SKM-1 treated with dmso at 0.1 percent for 144 hours (cell line): ENCODE results near the gene NLRP6.

Experiments used
- DNase-seq: peaks from one replicate; lab custom pipeline; 2025; ENCODE audit not compliant: unreplicated experiment; lab: John Stamatoyannopoulos, UW

Gene NLRP6

GRCh38 chr11:292211-293121 lies 14.3 kb downstream of the NLRP6 start:
- DNase-seq, result no peak

- DNase-seq, result no peak
These were observed 15.2 kb downstream of the NLRP6 start for GRCh38 chr11:293271-293851.

- DNase-seq, result no peak
These were observed 15.8 kb downstream of the NLRP6 start for GRCh38 chr11:293852-294661.

GRCh38 chr11:294780-295179 lies 16.6 kb downstream of the NLRP6 start:
- no peak for DNase-seq

- DNase-seq, result no peak
These were observed 17.4 kb downstream of the NLRP6 start for GRCh38 chr11:295351-296170.

GRCh38 chr11:296171-297050 lies 18.2 kb downstream of the NLRP6 start:
- no peak for DNase-seq

- DNase-seq, result no peak
These were observed 18.9 kb downstream of the NLRP6 start for GRCh38 chr11:297051-297585.

- no peak for DNase-seq
These were observed 19.6 kb downstream of the NLRP6 start for GRCh38 chr11:297586-298405.

- DNase-seq, result no peak
These were observed 20.3 kb downstream of the NLRP6 start for GRCh38 chr11:298406-299065.

GRCh38 chr11:299081-299891 lies 21.1 kb downstream of the NLRP6 start, which contains the start of gene IFITM5:
IFITM5 (minus strand) TSS chr11:299526; CDS start chr11:299490, 36 bp downstream.
- no peak for DNase-seq

GRCh38 chr11:299951-300735 lies 21.9 kb downstream of the NLRP6 start:
- no peak for DNase-seq

GRCh38 chr11:303363-303762 lies 25.2 kb downstream of the NLRP6 start:
- no peak for DNase-seq

GRCh38 chr11:304061-304506 lies 25.9 kb downstream of the NLRP6 start:
- DNase-seq, result no peak

- peak; percentile 52 for DNase-seq
These were observed 27.0 kb downstream of the NLRP6 start for GRCh38 chr11:304915-305843.

GRCh38 chr11:305844-306211 lies 27.6 kb downstream of the NLRP6 start:
- no peak for DNase-seq
